ENCODE data around the gene RANBP6. TPM values are rescaled to one million over a fixed set of nuclear protein-coding genes. Genes with fewer than 3 reads are reported as not detected.

Gene RANBP6
- polyA plus RNA-seq, 1 of the 3 experiments (the other 2 are of a cell fraction) = 4.1 TPM

DNA sequence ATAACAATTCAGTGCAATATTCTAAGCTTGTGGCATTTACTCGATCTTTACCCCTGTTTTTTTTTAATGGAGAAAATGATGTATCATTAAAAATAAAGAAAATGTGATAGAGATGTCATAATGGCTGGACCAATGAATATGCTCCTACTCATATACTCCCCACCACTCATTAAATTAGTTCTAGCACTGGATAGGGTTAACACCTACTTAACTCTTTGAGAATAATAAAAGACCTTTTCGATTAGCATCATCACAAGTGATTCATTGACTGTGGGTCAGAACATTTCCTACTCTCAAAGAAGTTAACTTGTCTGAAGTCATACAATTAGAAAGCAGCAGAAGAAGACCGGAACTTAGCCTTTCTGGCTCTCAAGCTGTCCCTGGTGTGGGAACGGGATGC, 31.6 kb upstream of the RANBP6 start:
- POLR2A ChIA-PET = no interaction called here
- WGBS (ENCODE audit: low lambda C conversion rate) = 20% methylated on average over 4 of the region's 4 CpGs
- no peak overlapping the region for H3K4me3 ChIP-seq (ENCODE audit: low read depth in 2 of 2, low read length in 1 of 2)
- TF ChIP-seq ELF1 (IDR thresholded peaks at IDR 0.05) (no peak), TAF1 (IDR thresholded peaks at IDR 0.05; ENCODE audit: borderline replicate concordance, low read depth, low read length) (no peak), TEAD4 (IDR thresholded peaks at IDR 0.05; ENCODE audit: borderline replicate concordance, insufficient read depth) (no peak), USF2 (IDR thresholded peaks at IDR 0.05; ENCODE audit: borderline replicate concordance, low read depth, low read length) (no peak)
- TF ChIP-seq, protein P1, sequence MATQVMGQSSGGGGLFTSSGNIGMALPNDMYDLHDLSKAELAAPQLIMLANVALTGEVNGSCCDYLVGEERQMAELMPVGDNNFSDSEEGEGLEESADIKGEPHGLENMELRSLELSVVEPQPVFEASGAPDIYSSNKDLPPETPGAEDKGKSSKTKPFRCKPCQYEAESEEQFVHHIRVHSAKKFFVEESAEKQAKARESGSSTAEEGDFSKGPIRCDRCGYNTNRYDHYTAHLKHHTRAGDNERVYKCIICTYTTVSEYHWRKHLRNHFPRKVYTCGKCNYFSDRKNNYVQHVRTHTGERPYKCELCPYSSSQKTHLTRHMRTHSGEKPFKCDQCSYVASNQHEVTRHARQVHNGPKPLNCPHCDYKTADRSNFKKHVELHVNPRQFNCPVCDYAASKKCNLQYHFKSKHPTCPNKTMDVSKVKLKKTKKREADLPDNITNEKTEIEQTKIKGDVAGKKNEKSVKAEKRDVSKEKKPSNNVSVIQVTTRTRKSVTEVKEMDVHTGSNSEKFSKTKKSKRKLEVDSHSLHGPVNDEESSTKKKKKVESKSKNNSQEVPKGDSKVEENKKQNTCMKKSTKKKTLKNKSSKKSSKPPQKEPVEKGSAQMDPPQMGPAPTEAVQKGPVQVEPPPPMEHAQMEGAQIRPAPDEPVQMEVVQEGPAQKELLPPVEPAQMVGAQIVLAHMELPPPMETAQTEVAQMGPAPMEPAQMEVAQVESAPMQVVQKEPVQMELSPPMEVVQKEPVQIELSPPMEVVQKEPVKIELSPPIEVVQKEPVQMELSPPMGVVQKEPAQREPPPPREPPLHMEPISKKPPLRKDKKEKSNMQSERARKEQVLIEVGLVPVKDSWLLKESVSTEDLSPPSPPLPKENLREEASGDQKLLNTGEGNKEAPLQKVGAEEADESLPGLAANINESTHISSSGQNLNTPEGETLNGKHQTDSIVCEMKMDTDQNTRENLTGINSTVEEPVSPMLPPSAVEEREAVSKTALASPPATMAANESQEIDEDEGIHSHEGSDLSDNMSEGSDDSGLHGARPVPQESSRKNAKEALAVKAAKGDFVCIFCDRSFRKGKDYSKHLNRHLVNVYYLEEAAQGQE (IDR thresholded peaks at IDR 0.05; ENCODE audit: low read depth, low read length) = no peak
- no peaks in the 10 kb centered on the region for H3F3A ChIP-seq (replicated peaks; ENCODE audit: insufficient read depth)
- no peaks in the 10 kb centered on the region for H3K9me2 ChIP-seq
- no peaks in the 10 kb centered on the region for H3K36me3 ChIP-seq (replicated peaks in 1 of 2; ENCODE audit: control insufficient read depth in 1 of 2, insufficient read depth in 2 of 2, low read length in 1 of 2)
- H3K4me2 ChIP-seq = no peak overlapping the region
- H3K27ac ChIP-seq (ENCODE audit: low read depth in 2 of 2, low read length in 1 of 2) = no peak overlapping the region
- H3K79me2 ChIP-seq (ENCODE audit: insufficient read depth) = no peaks in the 10 kb centered on the region
- CTCF ChIA-PET = interaction anchor here (5.0 kb wide), 1 partner anchor 7 kb away, joined by 31 read pairs; no protein-coding TSS in a partner anchor
- no peaks in the 10 kb centered on the region; the same call in 1 of the 2 replicates for H3K27me3 ChIP-seq (ENCODE audit: insufficient read depth)
- H3K4me1 ChIP-seq (ENCODE audit: control insufficient read depth in 1 of 2, insufficient read depth in 2 of 2, low read depth in 1 of 2, low read length in 1 of 2) = no peaks in the 10 kb centered on the region
- H3K9me3 ChIP-seq = no peaks in the 10 kb centered on the region
- no peak for DNase-seq
- H4K20me1 ChIP-seq (ENCODE audit: insufficient read depth) = no peaks in the 10 kb centered on the region
- no peak overlapping the region for H3K9ac ChIP-seq
- H2AFZ ChIP-seq (ENCODE audit: low read depth) = no peak overlapping the region

GRCh38 chr9:6045364-6045763, 29.9 kb upstream of the RANBP6 start:
- Histone ChIP-seq H3K9me2 (no peaks in the 10 kb centered on the region), H3F3A (replicated peaks; ENCODE audit: insufficient read depth) (no peaks in the 10 kb centered on the region), H3K9me3 (no peaks in the 10 kb centered on the region), H3K4me3 (ENCODE audit: low read depth in 2 of 2, low read length in 1 of 2) (no peak overlapping the region), H3K4me2 (no peak overlapping the region), H3K27ac (ENCODE audit: low read depth in 2 of 2, low read length in 1 of 2) (no peak overlapping the region), H3K4me1 (ENCODE audit: control insufficient read depth in 1 of 2, insufficient read depth in 2 of 2, low read depth in 1 of 2, low read length in 1 of 2) (no peaks in the 10 kb centered on the region), H2AFZ (ENCODE audit: low read depth) (no peak overlapping the region), H3K79me2 (ENCODE audit: insufficient read depth) (no peaks in the 10 kb centered on the region), H3K36me3 (replicated peaks in 1 of 2; ENCODE audit: control insufficient read depth in 1 of 2, insufficient read depth in 2 of 2, low read length in 1 of 2) (no peaks in the 10 kb centered on the region), H3K9ac (no peak overlapping the region), H3K27me3 (ENCODE audit: insufficient read depth) (no peaks in the 10 kb centered on the region; the same call in 1 of the 2 replicates), H4K20me1 (ENCODE audit: insufficient read depth) (no peaks in the 10 kb centered on the region)
- ChIA-PET POLR2A (no interaction called here), CTCF (interaction anchor here (5.0 kb wide), 1 partner anchor 9 kb away, joined by 31 read pairs; no protein-coding TSS in a partner anchor)
- WGBS (ENCODE audit: low lambda C conversion rate) = 43% methylated on average over 4 of the region's 4 CpGs
- no peak for DNase-seq
- TF ChIP-seq TEAD4 (IDR thresholded peaks at IDR 0.05; ENCODE audit: borderline replicate concordance, insufficient read depth) = no peak
- no peak for TF ChIP-seq TCF12 (IDR thresholded peaks at IDR 0.05)

GRCh38 chr9:6040077-6040476, 24.7 kb upstream of the RANBP6 start:
- H3K4me2 ChIP-seq = no peak overlapping the region
- no peak overlapping the region for H3K9ac ChIP-seq
- no peak overlapping the region for H3K27ac ChIP-seq (ENCODE audit: low read depth in 2 of 2, low read length in 1 of 2)
- H3K9me2 ChIP-seq = no peaks in the 10 kb centered on the region
- 24% methylated on average over 3 of the region's 3 CpGs for WGBS (ENCODE audit: low lambda C conversion rate)
- no peaks in the 10 kb centered on the region for H3K9me3 ChIP-seq
- CTCF ChIA-PET = interaction anchor here (1.6 kb wide), 1 partner anchor 14 kb away, joined by 5 read pairs; no protein-coding TSS in a partner anchor
- POLR2A ChIA-PET = no interaction called here
- no peaks in the 10 kb centered on the region; the same call in 1 of the 2 replicates for H3K27me3 ChIP-seq (ENCODE audit: insufficient read depth)
- no peaks in the 10 kb centered on the region for H3K36me3 ChIP-seq (replicated peaks in 1 of 2; ENCODE audit: control insufficient read depth in 1 of 2, insufficient read depth in 2 of 2, low read length in 1 of 2)
- no peaks in the 10 kb centered on the region for H3K79me2 ChIP-seq (ENCODE audit: insufficient read depth)
- no peak for TF ChIP-seq FOXM1 (IDR thresholded peaks at IDR 0.05; ENCODE audit: low read depth)
- no peak for TF ChIP-seq MXI1 (IDR thresholded peaks at IDR 0.05; ENCODE audit: low read depth, low read length)
- TF ChIP-seq RFX5 (IDR thresholded peaks at IDR 0.05; ENCODE audit: low read length) = no peak
- no peak for TF ChIP-seq YY1 (IDR thresholded peaks at IDR 0.05; ENCODE audit: low read depth)
- TF ChIP-seq, protein P2, sequence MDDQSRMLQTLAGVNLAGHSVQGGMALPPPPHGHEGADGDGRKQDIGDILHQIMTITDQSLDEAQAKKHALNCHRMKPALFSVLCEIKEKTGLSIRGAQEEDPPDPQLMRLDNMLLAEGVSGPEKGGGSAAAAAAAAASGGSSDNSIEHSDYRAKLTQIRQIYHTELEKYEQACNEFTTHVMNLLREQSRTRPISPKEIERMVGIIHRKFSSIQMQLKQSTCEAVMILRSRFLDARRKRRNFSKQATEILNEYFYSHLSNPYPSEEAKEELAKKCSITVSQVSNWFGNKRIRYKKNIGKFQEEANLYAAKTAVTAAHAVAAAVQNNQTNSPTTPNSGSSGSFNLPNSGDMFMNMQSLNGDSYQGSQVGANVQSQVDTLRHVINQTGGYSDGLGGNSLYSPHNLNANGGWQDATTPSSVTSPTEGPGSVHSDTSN (IDR thresholded peaks at IDR 0.05) = no peak
- TF ChIP-seq FOSL2 (IDR thresholded peaks at IDR 0.05; ENCODE audit: borderline replicate concordance, low read depth) = no peak
- TF ChIP-seq, protein P3, sequence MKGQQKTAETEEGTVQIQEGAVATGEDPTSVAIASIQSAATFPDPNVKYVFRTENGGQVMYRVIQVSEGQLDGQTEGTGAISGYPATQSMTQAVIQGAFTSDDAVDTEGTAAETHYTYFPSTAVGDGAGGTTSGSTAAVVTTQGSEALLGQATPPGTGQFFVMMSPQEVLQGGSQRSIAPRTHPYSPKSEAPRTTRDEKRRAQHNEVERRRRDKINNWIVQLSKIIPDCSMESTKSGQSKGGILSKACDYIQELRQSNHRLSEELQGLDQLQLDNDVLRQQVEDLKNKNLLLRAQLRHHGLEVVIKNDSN (IDR thresholded peaks at IDR 0.05; ENCODE audit: borderline replicate concordance, low read depth) = no peak
- no peaks in the 10 kb centered on the region for H4K20me1 ChIP-seq (ENCODE audit: insufficient read depth)
- no peak overlapping the region for H2AFZ ChIP-seq (ENCODE audit: low read depth)
- H3F3A ChIP-seq (replicated peaks; ENCODE audit: insufficient read depth) = no peaks in the 10 kb centered on the region
- DNase-seq = no peak
- no peaks in the 10 kb centered on the region for H3K4me1 ChIP-seq (ENCODE audit: control insufficient read depth in 1 of 2, insufficient read depth in 2 of 2, low read depth in 1 of 2, low read length in 1 of 2)
- H3K4me3 ChIP-seq (ENCODE audit: low read depth in 2 of 2, low read length in 1 of 2) = no peak overlapping the region
